Neural progenitor cell (in vitro differentiated cells): ENCODE results near the gene GNAQ. TPM values are rescaled to one million over a fixed set of nuclear protein-coding genes. Genes with fewer than 3 reads are reported as not detected.

Source experiments
- DNase-seq: peaks from one replicate; pipeline ENCODE4 v3.0.0-alpha.2; 2016; ENCODE audit warnings: low spot score
- H2AFZ ChIP-seq: fragments of 200-600 bp; sonication (generic); replicated peaks from 2 replicates; pipeline ENCODE4 v1.6.1; 2016; ENCODE audit warnings: antibody characterized with exemption
- H3F3A ChIP-seq: fragments of 200-600 bp; sonication (generic); 2 replicates; pipeline ENCODE4 v1.6.1; 2016; ENCODE audit warnings: antibody characterized with exemption, low read depth
- H3K27ac ChIP-seq: fragments of 200-600 bp; sonication (generic); 2 replicates; pipeline ENCODE4 v1.5.1; 2016; ENCODE audit warnings: mild to moderate bottlenecking
- H3K27me3 ChIP-seq: fragments of 200-600 bp; sonication (generic); 2 replicates; pipeline ENCODE4 v1.6.1; 2016; ENCODE audit warnings: mild to moderate bottlenecking, moderate library complexity
- H3K36me3 ChIP-seq: fragments of 200-600 bp; sonication (generic); 2 replicates; pipeline ENCODE4 v1.5.1; 2016
- H3K4me1 ChIP-seq: fragments of 200-600 bp; sonication (generic); 2 replicates; pipeline ENCODE4 v1.6.1; 2016; ENCODE audit warnings: mixed run types
- H3K4me2 ChIP-seq: fragments of 200-600 bp; sonication (generic); 2 replicates; pipeline ENCODE4 v1.6.1; 2016
- H3K4me3 ChIP-seq: fragments of 200-600 bp; sonication (generic); 2 replicates; pipeline ENCODE4 v1.5.1; 2016
- H3K79me2 ChIP-seq: fragments of 200-600 bp; sonication (generic); 2 replicates; pipeline ENCODE4 v1.6.1; 2016; ENCODE audit warnings: low read depth
- H3K9ac ChIP-seq: fragments of 200-600 bp; sonication (generic); 2 replicates; pipeline ENCODE4 v1.6.1; 2016
- H3K9me3 ChIP-seq: fragments of 200-600 bp; sonication (generic); 2 replicates; pipeline ENCODE4 v1.5.1; 2016; ENCODE audit warnings: low read depth
- H4K20me1 ChIP-seq: fragments of 200-600 bp; sonication (generic); 2 replicates; pipeline ENCODE4 v1.6.1; 2016; ENCODE audit warnings: low read depth
- H3K27ac Mint-ChIP-seq: 3 replicates; pipeline ENCODE4 v1.8.0; 2021; ENCODE audit warnings: mixed read lengths
- H3K27me3 Mint-ChIP-seq: 2 replicates; pipeline ENCODE4 v1.8.0; 2022; ENCODE audit warnings: low read depth, mild to moderate bottlenecking, inconsistent platforms, moderate library complexity, mixed read lengths; ENCODE audit not compliant: insufficient read depth
- H3K36me3 Mint-ChIP-seq: 3 replicates; pipeline ENCODE4 v1.8.0; 2021; ENCODE audit warnings: mixed read lengths
- H3K4me1 Mint-ChIP-seq: 3 replicates; pipeline ENCODE4 v1.8.0; 2021; ENCODE audit warnings: mixed read lengths
- H3K4me3 Mint-ChIP-seq: 3 replicates; pipeline ENCODE4 v1.8.0; 2021; ENCODE audit warnings: mild to moderate bottlenecking, moderate library complexity, mixed read lengths
- H3K9me3 Mint-ChIP-seq: 3 replicates; pipeline ENCODE4 v1.8.0; 2020; ENCODE audit warnings: mixed read lengths
- EZH2 ChIP-seq: fragments of 200-600 bp; sonication (generic); IDR thresholded peaks from 2 replicates; pipeline ENCODE4 v1.6.1; 2017; ENCODE audit warnings: antibody characterized with exemption, mild to moderate bottlenecking, moderate library complexity
- EZH2phosphoT487 ChIP-seq: fragments of 200-600 bp; sonication (generic); IDR thresholded peaks from 2 replicates; pipeline ENCODE4 v1.6.1; 2017; ENCODE audit warnings: antibody characterized with exemption
- total RNA-seq: library from RNA; depleted of rRNA; stranded (reverse); fragments of >200 nt; gene quantifications from 2 replicates; pipeline ENCODE4 v1.2.3, GENCODE V29; 2015; ENCODE audit warnings: low replicate concordance
- TF ChIP-seq, protein P1 (sequence below): fragments of 200-600 bp; sonication (generic); IDR thresholded peaks from 2 replicates; pipeline ENCODE4 v1.5.1; 2017; ENCODE audit warnings: antibody characterized with exemption, mild to moderate bottlenecking

GNAQ gene
- total RNA-seq, 1 donor from 2014 or later = 87.9 TPM

DNA sequence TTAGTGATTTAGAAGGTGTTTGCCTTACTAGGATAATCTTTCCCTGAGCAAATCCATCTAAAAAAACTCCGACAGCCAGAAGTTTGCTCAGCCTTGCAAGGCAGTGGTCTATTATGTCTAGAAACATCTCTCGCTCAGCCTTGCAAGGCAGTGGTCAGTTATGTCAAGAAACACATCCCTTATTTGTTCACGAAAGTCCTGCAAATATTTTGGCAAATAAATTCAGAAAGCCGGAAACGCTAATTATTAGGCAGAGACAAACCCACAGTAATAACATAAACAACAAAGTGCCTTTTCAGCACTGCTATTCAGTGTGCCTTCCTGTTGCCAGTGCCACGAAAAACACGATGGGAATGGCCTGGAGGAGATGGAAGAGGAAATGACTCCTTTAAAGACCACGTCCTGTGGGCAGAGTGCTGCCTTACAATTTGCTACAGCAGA is 184.5 kb downstream of the GNAQ start:
- Histone ChIP-seq H3K4me2 (no peak overlapping the region), H3K27ac (no peak overlapping the region)
- H3K36me3 Mint-ChIP-seq = no peaks in the 10 kb centered on the region

GRCh38 chr9:77844415-77844814 is 187.2 kb downstream of the GNAQ start:
- Histone ChIP-seq H3K4me1 (peaks cover 21% of the 10 kb centered on the region), H3K4me2 (no peak overlapping the region), H3K36me3 (no peaks in the 10 kb centered on the region), H3K27ac (no peak overlapping the region), H3K27me3 (no peaks in the 10 kb centered on the region), H3K4me3 (no peak overlapping the region), H3K9ac (no peak overlapping the region), H4K20me1 (peaks cover 39% of the 10 kb centered on the region), H3K9me3 (no peaks in the 10 kb centered on the region), H3K79me2 (peaks cover 30% of the 10 kb centered on the region), H3F3A (no peaks in the 10 kb centered on the region), H2AFZ (no peak overlapping the region)
- H3K27ac Mint-ChIP-seq = no peak overlapping the region
- TF ChIP-seq, protein P1, sequence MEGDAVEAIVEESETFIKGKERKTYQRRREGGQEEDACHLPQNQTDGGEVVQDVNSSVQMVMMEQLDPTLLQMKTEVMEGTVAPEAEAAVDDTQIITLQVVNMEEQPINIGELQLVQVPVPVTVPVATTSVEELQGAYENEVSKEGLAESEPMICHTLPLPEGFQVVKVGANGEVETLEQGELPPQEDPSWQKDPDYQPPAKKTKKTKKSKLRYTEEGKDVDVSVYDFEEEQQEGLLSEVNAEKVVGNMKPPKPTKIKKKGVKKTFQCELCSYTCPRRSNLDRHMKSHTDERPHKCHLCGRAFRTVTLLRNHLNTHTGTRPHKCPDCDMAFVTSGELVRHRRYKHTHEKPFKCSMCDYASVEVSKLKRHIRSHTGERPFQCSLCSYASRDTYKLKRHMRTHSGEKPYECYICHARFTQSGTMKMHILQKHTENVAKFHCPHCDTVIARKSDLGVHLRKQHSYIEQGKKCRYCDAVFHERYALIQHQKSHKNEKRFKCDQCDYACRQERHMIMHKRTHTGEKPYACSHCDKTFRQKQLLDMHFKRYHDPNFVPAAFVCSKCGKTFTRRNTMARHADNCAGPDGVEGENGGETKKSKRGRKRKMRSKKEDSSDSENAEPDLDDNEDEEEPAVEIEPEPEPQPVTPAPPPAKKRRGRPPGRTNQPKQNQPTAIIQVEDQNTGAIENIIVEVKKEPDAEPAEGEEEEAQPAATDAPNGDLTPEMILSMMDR = no peak
- TF ChIP-seq EZH2 (no peak), EZH2phosphoT487 (no peak)
- peaks cover 30% of the 10 kb centered on the region for H3K4me1 Mint-ChIP-seq
- H3K27me3 Mint-ChIP-seq = peaks cover 2% of the 10 kb centered on the region
- H3K4me3 Mint-ChIP-seq = no peak overlapping the region
- no peaks in the 10 kb centered on the region for H3K9me3 Mint-ChIP-seq
- no peak for DNase-seq
- no peaks in the 10 kb centered on the region for H3K36me3 Mint-ChIP-seq

More for the DNA sequence above, 184.5 kb downstream of the GNAQ start:
- Histone ChIP-seq H3K4me1 (peaks cover 21% of the 10 kb centered on the region), H3F3A (no peaks in the 10 kb centered on the region), H2AFZ (no peak overlapping the region), H3K36me3 (no peaks in the 10 kb centered on the region), H3K27me3 (no peaks in the 10 kb centered on the region), H3K9ac (no peak overlapping the region), H3K9me3 (no peaks in the 10 kb centered on the region), H3K4me3 (no peak overlapping the region), H4K20me1 (peaks cover 39% of the 10 kb centered on the region), H3K79me2 (peaks cover 30% of the 10 kb centered on the region)
- H3K4me3 Mint-ChIP-seq = no peak overlapping the region
- H3K4me1 Mint-ChIP-seq = peaks cover 31% of the 10 kb centered on the region
- DNase-seq = no peak
- no peak overlapping the region for H3K27ac Mint-ChIP-seq
- H3K27me3 Mint-ChIP-seq = peaks cover 2% of the 10 kb centered on the region
- TF ChIP-seq EZH2phosphoT487 (no peak), EZH2 (no peak)
- TF ChIP-seq, protein P1 = no peak
- no peaks in the 10 kb centered on the region for H3K9me3 Mint-ChIP-seq

DNA sequence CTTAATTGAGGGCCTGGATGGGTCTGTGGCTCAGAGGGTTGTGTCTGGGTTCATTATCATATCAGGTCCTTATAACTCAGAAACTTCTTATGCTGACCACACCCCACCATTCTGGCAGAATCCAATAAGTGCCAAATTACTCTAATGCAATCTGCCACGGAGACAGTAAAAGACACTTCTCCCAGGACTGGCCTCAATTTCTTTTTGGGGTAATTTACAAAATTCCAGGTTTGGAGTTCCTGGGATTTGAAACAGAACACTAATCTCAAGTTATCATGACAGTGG is 187.8 kb downstream of the GNAQ start:
- Mint-ChIP-seq H3K4me1 (peaks cover 26% of the 10 kb centered on the region), H3K27ac (no peak overlapping the region), H3K9me3 (no peaks in the 10 kb centered on the region), H3K4me3 (no peak overlapping the region), H3K36me3 (no peaks in the 10 kb centered on the region), H3K27me3 (peaks cover 2% of the 10 kb centered on the region)
- H3K9ac ChIP-seq = no peak overlapping the region
- H3K9me3 ChIP-seq = no peaks in the 10 kb centered on the region
- H3K4me1 ChIP-seq = peaks cover 21% of the 10 kb centered on the region
- no peak overlapping the region for H3K4me3 ChIP-seq
- no peak overlapping the region for H3K4me2 ChIP-seq
- no peaks in the 10 kb centered on the region for H3F3A ChIP-seq
- no peaks in the 10 kb centered on the region for H3K27me3 ChIP-seq
- TF ChIP-seq EZH2phosphoT487 (no peak), EZH2 (no peak)
- TF ChIP-seq, protein P1 = no peak
- H3K27ac ChIP-seq = no peak overlapping the region
- H4K20me1 ChIP-seq = peaks cover 35% of the 10 kb centered on the region
- H2AFZ ChIP-seq = no peak overlapping the region
- no peaks in the 10 kb centered on the region for H3K36me3 ChIP-seq
- H3K79me2 ChIP-seq = peaks cover 30% of the 10 kb centered on the region
- DNase-seq = no peak
